Hindlimb muscle (tissue), 1 donor: ENCODE results near the gene DEPP1. TPM values are rescaled to one million over a fixed set of nuclear protein-coding genes. Genes with fewer than 3 reads are reported as not detected.
"Not testable (repeated sequence)": the region's sequence is repeated elsewhere in the genome, so short reads cannot be mapped to it uniquely, and the experiment has no call there.

Experiments
- DNase-seq: peaks from one replicate; pipeline ENCODE4 v3.0.0-alpha.2; 2013
- polyA plus RNA-seq: library from polyadenylated mRNA; unstranded; fragments of 120-200 nt; gene quantifications from one replicate; pipeline ENCODE4 v1.2.1, GENCODE V29; 2013; ENCODE audit not compliant: insufficient read length

Gene DEPP1, protein sequence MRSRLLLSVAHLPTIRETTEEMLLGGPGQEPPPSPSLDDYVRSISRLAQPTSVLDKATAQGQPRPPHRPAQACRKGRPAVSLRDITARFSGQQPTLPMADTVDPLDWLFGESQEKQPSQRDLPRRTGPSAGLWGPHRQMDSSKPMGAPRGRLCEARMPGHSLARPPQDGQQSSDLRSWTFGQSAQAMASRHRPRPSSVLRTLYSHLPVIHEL
- 29.8 TPM for polyA plus RNA-seq

DNA sequence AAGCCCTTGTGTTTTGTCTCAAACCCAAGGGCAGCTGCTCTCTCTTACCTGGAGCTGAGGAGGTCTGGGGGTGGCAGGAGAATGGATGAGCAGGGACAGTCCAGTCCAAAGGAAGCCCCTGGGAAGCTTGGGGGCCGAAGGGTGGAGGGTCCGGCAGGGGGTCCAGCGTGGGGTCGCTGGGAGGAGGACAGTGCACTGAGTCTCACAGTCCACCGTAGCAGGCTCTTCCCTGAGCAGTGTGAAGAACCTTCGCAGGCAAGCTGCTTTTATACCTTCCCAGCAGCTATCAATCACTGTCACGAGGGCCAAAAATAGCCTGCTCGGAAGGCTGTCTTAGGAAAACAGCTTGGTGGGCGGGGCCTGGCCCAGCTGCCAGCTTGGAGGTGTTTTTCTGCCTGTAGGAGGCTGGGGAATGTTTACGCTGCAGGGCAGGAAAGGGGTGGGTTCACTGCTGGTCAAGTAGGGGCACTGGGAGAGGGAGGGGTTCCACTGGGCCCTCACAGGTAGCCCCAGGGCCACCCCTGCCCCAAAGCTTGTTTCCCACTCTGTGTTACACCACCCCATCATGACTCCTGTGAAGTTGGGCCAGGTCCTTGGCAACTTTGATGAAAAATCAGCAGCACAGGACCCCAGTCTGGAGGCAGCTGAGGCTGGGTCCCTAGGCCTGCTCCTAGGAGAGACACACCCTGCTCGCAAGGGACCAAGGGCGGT is at the start of gene DEPP1:
DEPP1 (minus strand) TSS at position 240 of the 711 bp plus-strand sequence. CDS start 779 bp downstream, outside the sequence.
- peak; percentile 79 for DNase-seq

DNA sequence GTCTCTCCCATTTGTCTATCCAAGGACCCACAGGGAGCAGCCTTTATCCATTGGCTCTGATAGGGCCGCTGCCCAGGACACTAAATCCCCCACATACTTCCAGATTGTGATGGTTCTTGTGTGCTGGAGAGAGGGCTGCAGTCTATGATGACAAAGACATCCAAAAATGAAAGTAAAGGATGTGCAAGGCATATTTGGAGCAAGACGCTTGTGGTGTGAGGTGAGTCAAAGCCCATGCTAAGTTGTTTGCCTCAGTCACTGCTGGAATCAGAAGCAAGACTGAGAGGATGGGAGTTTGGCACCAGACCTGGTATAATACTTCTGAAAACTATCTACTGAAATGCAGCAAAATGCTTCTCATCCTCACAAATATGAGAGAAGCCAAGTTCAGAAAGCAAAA is 44.8 kb upstream of the DEPP1 start:
- no peak for DNase-seq

DNA sequence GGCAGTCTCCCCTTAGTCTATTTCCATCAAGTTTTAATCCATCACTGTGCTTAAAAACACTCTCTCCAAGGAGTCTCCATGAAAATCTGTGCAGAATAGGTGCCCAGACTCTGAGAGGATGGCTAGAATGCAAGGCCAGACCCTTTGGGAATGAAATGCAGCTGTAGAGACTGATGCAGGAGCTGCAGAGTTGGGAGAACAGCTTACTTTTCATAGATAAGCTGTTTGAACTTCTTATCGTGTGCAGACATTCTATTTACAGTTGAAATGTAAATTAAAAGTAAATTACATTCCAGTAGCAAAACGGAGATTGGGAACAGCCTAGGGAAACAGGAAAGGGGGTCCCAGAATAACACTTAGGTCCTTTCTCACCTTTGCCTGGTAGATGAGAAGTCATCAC is 37.0 kb upstream of the DEPP1 start:
- DNase-seq: no peak

DNA sequence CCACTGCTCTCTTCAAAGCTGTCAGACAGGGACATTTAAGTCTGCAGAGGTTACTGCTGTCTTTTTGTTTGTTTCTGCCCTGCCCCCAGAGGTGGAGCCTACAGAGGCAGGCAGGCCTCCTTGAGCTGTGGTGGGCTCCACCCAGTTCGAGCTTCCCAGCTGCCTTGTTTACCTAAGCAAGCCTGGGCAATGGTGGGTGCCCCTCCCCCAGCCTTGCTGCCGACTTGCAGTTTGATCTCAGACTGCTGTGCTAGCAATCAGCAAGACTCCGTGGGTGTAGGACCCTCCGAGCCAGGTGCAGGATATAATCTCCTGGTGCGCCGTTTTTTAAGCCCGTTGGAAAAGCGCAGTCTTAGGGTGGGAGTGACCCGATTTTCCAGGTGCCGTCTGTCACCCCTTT is 35.9 kb upstream of the DEPP1 start:
- not testable (repeated sequence) for DNase-seq

DNA sequence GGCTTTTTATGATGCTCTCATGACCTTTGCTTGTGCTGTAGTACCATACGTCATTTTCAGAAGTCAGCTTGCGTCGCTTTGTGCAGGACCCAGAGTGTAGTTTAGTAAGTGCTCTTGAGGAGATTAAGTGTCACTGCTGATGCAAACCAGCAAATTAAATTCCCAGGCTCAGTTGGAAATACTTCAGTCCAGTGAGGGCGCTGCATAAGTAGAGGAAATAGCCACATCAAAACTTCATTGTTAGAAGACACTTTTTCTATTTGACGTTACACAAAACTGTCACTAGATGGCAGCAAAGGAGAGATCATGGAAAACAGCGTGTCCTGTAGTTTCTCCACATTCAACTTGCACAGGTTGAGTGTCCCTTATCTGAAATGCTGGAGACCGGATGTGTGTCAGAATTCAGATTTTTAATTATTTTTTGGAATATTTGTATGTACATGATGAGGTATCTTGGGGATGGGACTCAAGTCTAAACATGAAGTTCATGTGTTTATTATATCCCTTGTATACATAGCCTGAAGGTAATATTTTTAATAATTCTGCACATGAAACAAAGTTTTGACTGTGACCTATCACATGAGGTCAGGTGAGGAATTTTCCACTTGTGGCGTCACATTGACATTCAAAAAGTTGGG is 30.0 kb upstream of the DEPP1 start:
- DNase-seq: peak; percentile 77

DNA sequence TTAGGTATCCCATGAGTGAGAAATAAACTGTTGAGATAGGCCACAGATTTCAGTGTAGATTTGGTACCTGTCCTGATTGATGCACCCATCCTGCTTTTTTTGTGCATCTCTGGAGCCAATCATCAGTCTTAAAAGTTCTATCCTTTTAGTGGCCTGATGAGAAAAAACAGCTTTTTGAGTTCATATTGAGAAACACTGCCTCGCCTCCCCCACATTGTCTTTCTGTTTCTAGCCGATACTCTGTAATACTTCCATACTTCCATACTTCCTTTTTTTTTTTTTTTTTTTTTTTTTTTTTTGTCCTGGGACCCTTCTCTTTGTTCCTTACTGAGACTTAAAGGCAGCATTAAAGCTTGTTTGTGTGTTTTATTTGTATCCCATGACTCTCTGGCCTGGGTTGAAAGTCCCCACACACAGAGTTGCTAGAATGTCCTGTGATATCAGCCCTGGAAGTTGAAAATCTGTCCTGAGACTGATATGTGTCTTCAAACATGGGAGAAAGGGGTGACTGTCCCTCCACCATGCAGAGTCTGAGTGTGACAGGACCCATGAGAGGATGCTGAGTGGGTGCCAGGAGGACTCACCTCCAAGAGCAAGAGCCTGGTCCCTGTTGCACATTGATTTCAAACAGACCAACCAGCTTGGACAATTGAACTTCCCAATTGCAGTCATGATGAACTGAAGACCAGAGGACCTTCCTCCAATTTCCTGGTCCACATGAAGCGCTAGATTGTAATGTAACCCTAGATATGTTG is 27.8 kb upstream of the DEPP1 start:
- DNase-seq: no peak

DNA sequence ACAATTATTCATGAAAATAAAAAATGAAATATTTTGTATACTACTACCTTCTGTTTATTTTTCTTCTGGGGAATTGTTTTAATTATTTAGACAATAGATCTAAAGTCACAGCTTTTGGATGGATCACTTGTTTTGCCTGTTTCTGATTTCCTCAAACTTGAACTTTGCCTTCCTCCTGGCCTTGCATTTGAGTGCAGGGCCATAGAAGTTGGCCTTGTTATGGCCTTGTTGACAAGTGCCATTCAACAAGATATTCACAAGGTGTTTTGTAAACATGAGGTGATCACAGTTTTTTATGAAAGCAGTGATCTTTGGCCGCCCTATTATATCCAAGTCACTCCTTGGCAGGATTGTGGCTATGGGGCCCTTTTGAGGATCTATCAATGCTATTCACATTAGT is 26.7 kb upstream of the DEPP1 start:
- DNase-seq: no peak

DNA sequence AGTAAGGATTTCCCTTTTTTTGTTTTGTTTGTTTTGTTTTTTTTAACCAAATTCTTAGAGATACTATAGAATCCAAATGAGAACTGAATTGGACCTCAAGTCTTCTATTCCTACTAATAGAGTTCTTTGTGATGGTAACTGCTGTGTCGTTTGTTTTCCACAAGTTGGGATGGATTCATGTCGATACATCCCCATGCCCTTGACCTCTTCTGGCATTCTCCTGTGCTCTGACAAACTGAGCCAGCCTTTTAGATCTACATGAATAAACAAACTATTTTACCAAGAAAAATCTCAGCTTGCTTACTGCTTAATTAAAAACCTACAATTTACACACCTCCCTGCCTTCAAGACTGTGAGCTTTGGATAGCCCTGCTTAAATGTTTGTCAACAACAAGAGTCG is 26.1 kb upstream of the DEPP1 start:
- no peak for DNase-seq

DNA sequence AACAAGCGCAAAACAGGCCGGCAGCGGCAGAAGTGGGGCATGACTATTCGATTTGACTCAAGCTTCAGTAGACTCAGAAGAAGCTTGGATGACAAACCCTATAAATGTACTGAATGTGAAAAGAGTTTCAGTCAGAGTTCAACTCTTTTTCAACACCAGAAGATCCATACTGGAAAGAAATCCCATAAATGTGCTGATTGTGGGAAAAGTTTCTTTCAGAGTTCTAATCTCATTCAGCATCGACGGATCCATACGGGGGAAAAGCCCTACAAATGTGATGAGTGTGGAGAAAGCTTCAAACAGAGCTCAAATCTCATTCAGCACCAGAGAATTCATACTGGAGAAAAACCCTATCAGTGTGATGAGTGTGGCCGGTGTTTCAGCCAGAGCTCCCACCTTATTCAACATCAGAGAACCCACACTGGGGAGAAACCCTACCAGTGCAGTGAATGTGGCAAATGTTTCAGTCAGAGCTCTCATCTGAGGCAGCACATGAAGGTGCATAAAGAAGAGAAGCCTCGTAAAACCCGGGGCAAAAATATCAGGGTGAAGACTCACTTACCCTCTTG is 24.9 kb upstream of the DEPP1 start:
- DNase-seq: no peak

DNA sequence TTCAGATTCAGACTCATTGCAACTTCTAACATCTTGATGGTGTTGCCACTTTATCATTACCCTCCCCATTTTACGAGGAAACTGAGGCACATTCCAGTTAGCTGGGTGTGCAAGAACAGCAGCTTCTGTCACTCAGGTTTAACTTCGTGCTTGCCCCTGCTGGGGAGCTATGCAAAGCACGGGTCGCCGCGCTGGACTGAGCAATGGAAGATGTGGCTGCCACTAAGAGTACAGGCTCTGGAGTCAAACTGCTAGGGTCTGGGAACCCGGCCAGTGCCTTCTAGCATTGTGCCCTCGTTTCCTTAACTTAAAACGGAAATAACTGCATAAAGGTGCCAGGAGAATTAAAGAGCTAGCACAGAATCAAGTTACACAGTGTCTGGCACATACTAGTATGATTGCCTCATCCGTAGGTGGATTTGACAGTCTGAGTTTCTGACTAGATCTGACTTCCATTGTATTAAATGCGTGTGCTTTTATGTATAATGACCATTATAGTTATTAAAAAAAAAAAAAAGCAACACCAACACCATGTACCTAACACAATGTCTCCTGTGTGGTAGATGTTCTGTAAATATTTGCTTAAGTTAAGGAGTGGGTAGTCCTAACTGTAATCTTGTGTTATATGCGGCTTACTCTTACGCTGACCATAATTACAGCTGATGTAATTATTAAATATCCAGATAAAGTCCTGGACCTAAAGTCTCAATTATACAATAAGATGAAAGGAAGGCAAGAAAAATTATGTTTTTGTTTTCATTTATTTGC is 23.0 kb upstream of the DEPP1 start:
- peak; percentile 65 for DNase-seq

DNA sequence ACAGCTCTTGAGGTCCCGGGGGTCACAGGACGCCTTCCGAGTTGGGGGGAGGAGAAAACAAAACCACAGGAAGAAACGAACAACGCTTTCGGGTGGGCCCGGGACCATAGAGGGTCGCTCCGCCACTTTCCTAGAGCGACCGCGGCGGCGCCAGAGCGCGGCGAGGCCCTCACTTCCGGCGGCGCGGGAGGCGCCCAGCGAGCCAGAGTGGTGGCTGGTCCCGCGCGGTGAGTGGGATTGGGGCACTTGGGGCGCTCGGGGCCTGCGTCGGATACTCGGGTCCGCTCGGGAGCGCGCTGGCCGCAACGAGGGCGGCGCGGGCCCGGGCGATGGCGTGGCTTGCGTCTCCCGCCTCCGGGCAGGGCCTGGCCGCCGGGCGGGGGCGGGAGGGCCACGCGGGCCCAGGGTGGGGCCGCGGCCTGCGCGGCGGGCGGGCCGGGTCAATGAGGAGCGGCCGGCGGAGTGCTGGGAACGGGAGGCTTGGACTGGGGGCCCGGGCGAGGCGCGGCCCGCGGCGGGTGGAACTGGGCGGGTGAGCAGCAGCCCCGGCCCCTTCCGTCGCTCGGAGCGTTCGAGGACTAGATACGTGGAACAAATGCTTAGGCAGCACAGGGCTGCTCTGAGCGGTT is 22.3 kb upstream of the DEPP1 start, which contains the start of gene ZNF22:
ZNF22 (plus strand) TSS at position 172 of the 629 bp plus-strand sequence. CDS start 2,446 bp downstream, outside the sequence.
- peak; percentile 86 for DNase-seq

DNA sequence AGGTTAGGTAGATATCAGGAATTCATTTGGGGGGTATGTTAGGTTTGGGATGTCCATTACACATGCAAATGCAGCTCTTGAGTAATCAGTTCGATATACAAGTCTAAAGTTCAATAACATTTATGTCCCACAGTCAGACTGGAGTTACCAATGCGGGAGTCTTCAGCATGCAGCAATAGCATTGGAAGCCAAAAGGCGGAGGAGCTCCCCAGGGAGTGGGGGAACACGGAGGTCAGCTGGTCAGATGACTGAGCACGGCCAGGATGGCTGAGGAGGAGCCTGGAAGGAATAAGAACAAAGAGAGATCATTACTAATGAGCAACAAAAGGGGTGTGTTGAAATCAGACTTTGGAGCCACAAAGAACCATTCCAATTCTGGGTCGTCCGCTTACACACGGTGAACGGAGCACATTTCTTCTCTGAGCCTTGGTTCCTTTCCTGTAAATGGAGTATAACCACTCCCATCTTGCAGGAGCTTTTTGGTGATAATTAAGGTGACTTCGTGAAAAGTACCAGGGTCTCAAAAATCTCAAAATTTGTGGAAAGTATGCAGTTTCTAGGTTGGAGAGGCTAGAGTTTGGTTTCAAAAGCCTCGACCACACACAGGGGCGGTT is 21.6 kb upstream of the DEPP1 start:
- peak; percentile 66 for DNase-seq

DNA sequence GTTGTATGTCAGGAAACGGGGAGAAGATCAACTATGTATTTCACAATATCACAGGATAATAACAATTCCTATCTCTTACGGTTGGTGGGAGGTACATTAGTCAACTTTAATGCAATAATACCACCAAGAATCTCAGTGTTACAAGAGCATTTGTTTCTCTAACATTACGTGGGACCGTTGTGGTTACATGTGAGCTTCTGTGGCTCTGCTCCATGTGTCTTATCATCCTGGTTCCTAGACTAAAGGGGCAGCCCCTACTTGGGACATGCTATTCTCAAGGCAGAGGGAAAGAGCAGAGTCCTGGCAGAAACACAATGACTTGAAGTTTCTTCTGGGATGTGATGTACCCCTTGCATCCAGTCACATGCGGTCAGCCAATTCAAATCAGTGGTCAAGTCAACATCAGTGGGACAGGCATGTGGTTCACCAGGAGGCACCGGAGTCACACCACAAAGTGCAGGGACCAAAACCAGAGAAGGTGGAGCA is 19.6 kb upstream of the DEPP1 start:
- DNase-seq: no peak

DNA sequence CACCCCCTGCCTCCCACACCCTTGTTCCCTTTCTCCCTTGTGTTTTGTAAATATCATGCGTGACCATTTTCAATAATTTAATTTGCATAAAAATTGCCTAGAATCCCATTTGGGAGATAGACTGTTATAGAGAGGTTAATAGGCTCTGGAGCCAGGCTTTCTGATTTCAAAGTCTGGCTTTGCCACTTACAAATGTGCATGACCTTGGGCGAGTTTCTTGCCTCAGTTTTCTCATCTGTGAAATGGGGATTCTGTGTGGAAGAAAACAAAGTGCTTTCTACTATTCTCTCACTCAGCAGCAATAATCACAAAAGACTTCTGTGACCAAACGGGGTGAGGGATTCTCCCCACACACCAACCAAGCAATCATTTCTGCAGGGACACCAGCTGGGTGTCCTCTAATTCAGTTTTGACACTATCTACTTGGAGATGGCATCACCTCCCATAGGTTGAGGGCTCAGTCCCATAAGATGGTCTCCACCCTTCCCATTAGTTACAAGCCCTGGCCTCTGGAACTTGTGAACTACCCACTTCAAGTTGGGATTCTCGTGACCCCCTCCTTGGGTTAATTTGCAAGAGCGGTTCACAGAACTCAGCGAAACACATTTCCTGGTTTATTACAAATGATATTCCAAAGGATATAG is 18.6 kb upstream of the DEPP1 start:
- DNase-seq: no peak

DNA sequence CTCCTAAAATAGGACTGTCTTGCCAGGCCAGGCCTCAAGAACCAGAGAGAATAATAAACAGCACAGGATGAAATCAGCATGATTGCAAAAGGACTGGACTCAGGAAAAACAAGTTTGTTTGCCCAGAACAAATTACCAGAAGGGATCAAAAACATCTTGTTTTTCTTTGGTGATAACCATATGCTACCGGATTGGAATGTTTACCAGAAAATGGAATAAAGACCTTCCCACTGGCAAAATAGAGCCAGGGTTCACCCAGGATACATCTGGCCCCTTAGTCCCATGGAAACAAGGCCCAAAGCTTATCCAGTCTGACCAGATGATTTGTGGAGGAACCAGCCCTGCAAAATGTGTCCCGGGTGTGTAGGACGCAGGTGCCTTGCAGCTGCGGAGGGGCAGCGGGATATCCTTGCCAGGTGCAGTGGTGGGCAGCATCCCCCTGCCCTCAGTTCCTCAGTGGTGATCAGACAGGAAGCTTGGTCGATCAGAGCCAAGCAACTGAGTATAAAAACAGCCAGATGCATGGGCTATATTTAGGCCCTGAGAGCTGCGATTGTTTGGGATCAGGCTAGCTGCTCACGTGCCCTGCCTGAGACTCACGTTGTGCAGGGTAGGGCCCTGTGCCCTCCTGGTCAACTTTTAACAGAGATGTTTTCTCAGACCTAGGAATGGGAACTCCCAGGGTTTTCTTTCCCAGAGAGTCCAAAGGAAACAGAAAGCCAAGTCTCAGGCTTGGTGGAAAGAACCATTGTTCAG is 17.5 kb upstream of the DEPP1 start:
- peak; percentile 56 for DNase-seq

DNA sequence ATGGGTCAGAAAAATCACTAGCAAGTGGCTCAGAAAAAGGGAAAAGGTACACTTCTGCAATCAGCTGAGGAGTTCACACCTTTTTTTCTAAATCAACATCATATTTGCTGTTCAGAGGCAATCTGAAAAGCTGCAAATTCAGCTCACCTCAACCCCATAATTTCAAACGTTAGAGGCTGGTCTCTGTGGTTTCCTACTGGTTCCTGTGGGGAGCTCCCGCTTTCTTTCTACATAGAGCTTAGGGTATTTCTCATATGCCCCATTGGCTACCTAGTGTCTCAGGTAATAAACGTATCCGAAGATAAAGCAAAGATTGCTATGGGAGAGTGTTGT is 16.9 kb upstream of the DEPP1 start:
- DNase-seq: no peak

DNA sequence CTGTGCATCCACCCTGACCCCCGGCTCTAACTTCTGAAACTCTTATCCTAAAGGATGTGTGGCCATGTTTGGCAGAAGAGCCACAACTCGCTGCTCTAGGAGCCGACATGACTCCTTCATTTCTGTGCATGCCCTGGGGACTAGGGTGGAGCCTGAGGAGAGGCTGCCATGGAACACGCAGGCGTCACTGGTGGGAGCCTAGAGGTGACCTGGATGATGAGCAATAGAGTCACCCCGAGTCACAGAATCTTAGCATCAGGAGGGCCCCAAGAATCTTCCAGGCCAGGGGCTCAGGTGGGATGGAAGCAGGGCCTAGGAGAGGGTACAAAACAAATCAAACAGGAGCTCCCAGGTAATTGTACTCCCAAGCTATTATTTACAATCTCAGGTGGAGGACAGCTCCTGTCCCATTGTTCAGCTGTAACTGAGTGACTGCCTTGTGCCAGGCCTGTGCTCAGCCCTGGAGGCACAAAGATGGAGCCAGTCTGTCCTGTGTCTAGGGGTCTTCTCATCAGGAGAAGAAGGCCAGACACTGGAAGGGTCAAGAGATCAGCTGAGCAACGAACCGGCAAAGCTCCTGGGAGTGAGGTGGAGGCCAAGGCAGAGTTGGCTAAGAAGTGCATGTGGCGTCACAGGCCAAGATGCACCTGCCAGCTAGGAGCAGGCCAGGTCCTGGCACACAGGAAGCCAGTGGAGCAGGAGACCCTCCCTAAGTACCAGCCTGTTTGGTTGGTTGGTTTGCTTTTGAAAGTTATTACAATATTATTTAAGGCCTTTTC is 16.3 kb upstream of the DEPP1 start:
- no peak for DNase-seq

DNA sequence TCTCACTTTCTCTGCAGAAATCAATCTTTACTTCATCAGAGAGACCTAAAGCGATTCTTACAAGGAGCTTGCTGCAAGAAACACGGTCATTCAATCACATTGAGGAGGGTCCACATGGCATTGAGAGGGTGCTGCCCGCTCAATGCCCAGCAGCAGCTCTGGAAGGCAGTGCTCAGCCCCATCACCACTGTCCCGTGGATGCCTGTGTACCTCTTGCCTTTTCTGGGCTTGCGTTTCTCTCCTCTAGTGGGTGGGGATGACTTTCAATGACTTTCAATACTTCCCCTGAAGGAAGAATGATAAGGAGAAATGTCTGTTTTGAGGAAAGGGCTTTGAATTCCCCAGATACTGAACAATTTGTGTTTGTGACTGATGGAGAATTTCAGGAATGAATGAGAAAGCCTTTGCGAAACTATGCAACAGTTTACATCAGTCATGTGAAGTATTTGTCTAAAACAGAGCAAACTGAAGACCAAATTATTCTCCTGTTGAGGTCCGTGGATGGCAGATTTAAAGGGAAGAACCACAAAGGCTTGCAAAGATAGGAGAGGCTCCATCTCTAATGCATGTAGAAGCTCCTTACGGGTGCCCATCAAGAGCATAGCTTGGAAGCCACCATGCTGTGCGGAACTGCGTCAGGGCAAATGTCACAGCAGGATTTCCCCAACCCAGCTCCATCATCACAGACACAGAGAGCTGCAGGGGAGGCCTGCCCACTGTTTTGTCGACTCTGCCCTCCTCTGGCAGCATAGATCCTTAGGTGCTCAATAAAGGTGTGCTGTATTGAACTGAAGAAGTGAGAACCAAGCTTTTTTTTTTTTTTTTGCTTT is 15.5 kb upstream of the DEPP1 start:
- no peak for DNase-seq
